GM18507 (cell line): Measurements from ENCODE around the gene PRPH2.

Experiments
- DNase-seq: peaks from one replicate; pipeline ENCODE4 v3.0.0; 2011; ENCODE audit warnings: low read depth; ENCODE audit not compliant: insufficient read length; ENCODE audit errors: extremely low spot score
- FAIRE-seq: peaks from 2 replicates; lab custom pipeline; 2011; peaks lifted over from hg19 to GRCh38; lab: Jason Lieb, UNC

The PRPH2 gene

DNA sequence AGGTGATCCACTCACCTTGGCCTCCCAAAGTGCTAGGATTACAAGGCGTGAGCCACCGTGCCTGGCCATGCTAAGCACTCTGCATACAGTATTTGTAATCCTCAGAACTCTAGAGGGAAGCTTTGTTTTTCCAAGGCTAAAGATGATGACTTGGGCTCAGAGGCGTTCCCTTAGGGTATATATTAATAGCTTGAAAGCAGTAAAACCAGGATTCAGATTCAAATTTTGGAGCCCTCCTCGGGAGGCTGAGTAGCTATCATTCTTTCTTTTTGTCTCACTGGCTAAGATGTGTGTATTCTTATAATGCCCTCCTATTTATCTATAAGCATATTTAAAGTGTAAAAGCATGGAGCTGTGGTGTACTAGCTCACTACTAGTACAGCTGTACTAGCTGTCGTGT is 68.5 kb downstream of the PRPH2 start:
- FAIRE-seq (no peak), DNase-seq (no peak)

DNA sequence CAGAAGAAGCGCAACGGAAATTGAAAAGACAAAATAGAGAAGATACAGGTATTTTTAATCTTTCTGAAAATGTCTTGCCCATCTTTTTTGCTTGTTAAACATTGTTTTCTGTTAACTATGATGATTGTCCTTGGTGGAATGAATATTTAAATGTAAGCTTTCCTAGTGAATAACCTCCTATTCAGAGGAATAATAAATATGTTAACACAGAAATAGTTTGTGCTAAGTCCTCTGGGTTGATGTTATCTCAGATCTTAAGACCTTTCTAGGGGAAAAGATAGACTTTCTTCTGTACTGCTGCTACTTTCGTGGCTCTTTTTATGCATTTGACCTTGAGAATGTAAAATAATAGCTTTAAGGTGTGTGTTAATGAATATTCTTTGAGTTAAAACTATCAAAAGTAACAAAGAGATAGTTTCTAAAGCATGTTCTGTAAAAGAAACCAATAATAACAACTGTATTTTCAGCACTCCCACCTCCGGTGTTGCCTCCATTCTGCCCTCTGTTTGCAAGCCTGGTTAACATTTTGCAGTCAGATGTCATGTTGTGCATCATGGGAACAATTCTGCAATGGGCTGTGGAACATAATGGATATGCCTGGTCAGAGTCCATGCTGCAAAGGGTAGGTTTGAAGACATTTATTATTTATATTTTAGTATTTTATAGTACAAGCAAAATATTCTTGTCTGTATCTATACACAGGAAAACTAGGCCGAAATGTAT is 70.2 kb downstream of the PRPH2 start:
- no peak for FAIRE-seq
- no peak for DNase-seq
